Suppressor macrophage treated with lipopolysaccharide for 4 hours (primary cell): ENCODE results near the gene C11orf71.

Experiments used
- DNase-seq: peaks from one replicate; pipeline ENCODE4 v3.0.0-alpha.2; 2020

The C11orf71 gene

GRCh38 chr11:114353443-114353842, 46.9 kb downstream of the C11orf71 start:
- DNase-seq, result no peak

GRCh38 chr11:114350022-114350421, 50.3 kb downstream of the C11orf71 start:
- DNase-seq, result no peak
